ENCODE measurements around the gene FBXO40. TPM values are rescaled to one million over a fixed set of nuclear protein-coding genes. Genes with fewer than 3 reads are reported as not detected.

FBXO40 gene
- total and polyA plus RNA-seq, 9 of the 15 experiments (the other 6 are each of a cell fraction or from before 2014, with no cell fraction given), result 0.01 to 0.05 (median 0.04) TPM; not detected in 3

GRCh38 chr3:121645054-121645453 is 51.9 kb downstream of the FBXO40 start:
- intact Hi-C loops (cut with micrococcal nuclease) (no loop called here), in situ Hi-C loops (cut with MboI) (no loop called here)
- Histone ChIP-seq H3K27ac (ENCODE audit: extremely low read depth, low read depth, low read length) (no peak overlapping the region), H3K4me1 (replicated peaks in 1 of 2; ENCODE audit: control insufficient read depth in 2 of 2, insufficient read depth in 2 of 2, low read length in 2 of 2) (no peaks in the 10 kb centered on the region), H3K9me3 (replicated peaks; ENCODE audit: control insufficient read depth, insufficient read depth, low read depth, low read length) (no peaks in the 10 kb centered on the region), H3K36me3 (ENCODE audit: control insufficient read depth, insufficient read depth, low read length) (no peaks in the 10 kb centered on the region), H3K27me3 (ENCODE audit: control insufficient read depth in 2 of 2, insufficient read depth in 2 of 2, low read length in 2 of 2) (no peaks in the 10 kb centered on the region), H3K4me2 (ENCODE audit: insufficient read depth, low read length) (no peak overlapping the region), H2AFZ (ENCODE audit: low read depth, low read length) (no peak overlapping the region), H3K4me3 (no peak overlapping the region), H3K9ac (ENCODE audit: insufficient read depth in 1 of 2, low read depth in 2 of 2, low read length in 2 of 2) (no peak overlapping the region), H4K20me1 (replicated peaks; ENCODE audit: control insufficient read depth, insufficient read depth, low read length) (no peaks in the 10 kb centered on the region), H3K9me1 (ENCODE audit: control insufficient read depth, insufficient read depth, low read length) (no peaks in the 10 kb centered on the region), H3K79me2 (ENCODE audit: control insufficient read depth, insufficient read depth, low read length) (no peaks in the 10 kb centered on the region)
- WGBS (ENCODE audit: insufficient coverage, low coverage, missing lambda C conversion rate), result 88% methylated on average over 4 of the region's 5 CpGs
- no peak for DNase-seq (ENCODE audit: extremely low read depth in 1 of 4, low spot score in 3 of 4)
- POLR2A ChIA-PET, result interaction anchor here (0.6 kb wide), 1 partner anchor 104 kb away, joined by 3 read pairs; the partner anchor contains the start of gene GOLGB1
- BruUV-seq (replicated peaks), result no TSS peak
- ATAC-seq, result no peak
- FAIRE-seq, result no peak
- CTCF ChIA-PET (ENCODE audit: low intra/inter-chr PET ratio), result no interaction called here
- TF ChIP-seq PHF21A (IDR thresholded peaks at IDR 0.05; ENCODE audit: borderline replicate concordance, low read depth) (no peak), STAT6 (CRISPR knock-in tag; IDR thresholded peaks at IDR 0.05) (no peak), L3MBTL2 (IDR thresholded peaks at IDR 0.05) (no peak), ZNF347 (CRISPR knock-in tag; IDR thresholded peaks at IDR 0.05; ENCODE audit: low read depth) (no peak), ARHGAP35 (IDR thresholded peaks at IDR 0.05; ENCODE audit: partially characterized antibody) (no peak), ZNF583 (CRISPR knock-in tag; IDR thresholded peaks at IDR 0.05) (no peak), ZBTB11 (CRISPR knock-in tag; IDR thresholded peaks at IDR 0.05) (no peak), CSDE1 (IDR thresholded peaks at IDR 0.05) (no peak)
